EH (cell line): ENCODE results near the gene CD55.
A peak's percentile ranks its signal among the peaks of the same experiment; 100 is the strongest.

ENCODE experiments used
- DNase-seq: peaks from one replicate; pipeline ENCODE4 v3.0.0-alpha.2; 2015; ENCODE audit warnings: low read depth

CD55 gene

GRCh38 chr1:207362962-207363860 lies 41.7 kb downstream of the CD55 start:
- DNase-seq = peak; percentile 19

- DNase-seq = no peak
These were observed 42.4 kb downstream of the CD55 start for GRCh38 chr1:207363871-207364270.

- no peak for DNase-seq
These were observed 43.1 kb downstream of the CD55 start for GRCh38 chr1:207364614-207365013.

- no peak for DNase-seq
These were observed 43.6 kb downstream of the CD55 start for GRCh38 chr1:207365063-207365462.

- DNase-seq = no peak
These were observed 44.5 kb downstream of the CD55 start for GRCh38 chr1:207366022-207366421.

- DNase-seq = no peak
These were observed 67.2 kb downstream of the CD55 start for GRCh38 chr1:207388721-207389120.

- DNase-seq = peak; percentile 40
These were observed 68.4 kb downstream of the CD55 start for GRCh38 chr1:207389728-207390464.

GRCh38 chr1:207393610-207394009 lies 72.1 kb downstream of the CD55 start:
- peak; percentile 96 for DNase-seq

GRCh38 chr1:207396168-207396746 lies 74.8 kb downstream of the CD55 start:
- DNase-seq = no peak

- no peak for DNase-seq
These were observed 76.0 kb downstream of the CD55 start for GRCh38 chr1:207397525-207397926.

GRCh38 chr1:207398986-207399385 lies 77.5 kb downstream of the CD55 start:
- no peak for DNase-seq

GRCh38 chr1:207401578-207401977 lies 80.1 kb downstream of the CD55 start:
- DNase-seq = no peak

- DNase-seq = no peak
These were observed 81.3 kb downstream of the CD55 start for GRCh38 chr1:207402744-207403143.

- peak; percentile 72 for DNase-seq
These were observed 83.5 kb downstream of the CD55 start for GRCh38 chr1:207404849-207405525.

GRCh38 chr1:207405814-207406213 lies 84.3 kb downstream of the CD55 start:
- no peak for DNase-seq

GRCh38 chr1:207407655-207408260 lies 86.3 kb downstream of the CD55 start:
- DNase-seq = peak; percentile 8
